ENCODE measurements around the gene DHRS13. TPM values are rescaled to one million over a fixed set of nuclear protein-coding genes. Genes with fewer than 3 reads are reported as not detected.

DHRS13 gene
- total and polyA plus RNA-seq, 9 donors, result 2.9 to 5.9 (median 4.2) TPM

GRCh38 chr17:28885951-28886350 is 16.9 kb downstream of the DHRS13 start:
- H3K36me3 ChIP-seq (ENCODE audit: control insufficient read depth, insufficient read depth, low read length), result peaks cover 73% of the 10 kb centered on the region
- H3K4me3 ChIP-seq (ENCODE audit: low read length), result no peak overlapping the region
- H3K27ac ChIP-seq (ENCODE audit: low read length), result no peak overlapping the region
- no peaks in the 10 kb centered on the region for H3K9me3 ChIP-seq (replicated peaks; ENCODE audit: control insufficient read depth, low read depth, low read length)
- no peaks in the 10 kb centered on the region for H3K4me1 ChIP-seq (ENCODE audit: control insufficient read depth, insufficient read depth, low read length)
- WGBS (ENCODE audit: insufficient coverage), result 90% methylated on average over 2 of the region's 10 CpGs
- DNase-seq, result no peak
- H3K27me3 ChIP-seq (ENCODE audit: control insufficient read depth, insufficient read depth, low read length), result no peaks in the 10 kb centered on the region

GRCh38 chr17:28885363-28885762 is 17.5 kb downstream of the DHRS13 start:
- peaks cover 79% of the 10 kb centered on the region for H3K36me3 ChIP-seq (ENCODE audit: control insufficient read depth, insufficient read depth, low read length)
- H3K27ac ChIP-seq (ENCODE audit: low read length), result no peak overlapping the region
- no peaks in the 10 kb centered on the region for H3K4me1 ChIP-seq (ENCODE audit: control insufficient read depth, insufficient read depth, low read length)
- 95% methylated on average over 3 of the region's 4 CpGs for WGBS (ENCODE audit: insufficient coverage)
- no peaks in the 10 kb centered on the region for H3K27me3 ChIP-seq (ENCODE audit: control insufficient read depth, insufficient read depth, low read length)
- no peaks in the 10 kb centered on the region for H3K9me3 ChIP-seq (replicated peaks; ENCODE audit: control insufficient read depth, low read depth, low read length)
- no peak for DNase-seq
- no peak overlapping the region for H3K4me3 ChIP-seq (ENCODE audit: low read length)

DNA sequence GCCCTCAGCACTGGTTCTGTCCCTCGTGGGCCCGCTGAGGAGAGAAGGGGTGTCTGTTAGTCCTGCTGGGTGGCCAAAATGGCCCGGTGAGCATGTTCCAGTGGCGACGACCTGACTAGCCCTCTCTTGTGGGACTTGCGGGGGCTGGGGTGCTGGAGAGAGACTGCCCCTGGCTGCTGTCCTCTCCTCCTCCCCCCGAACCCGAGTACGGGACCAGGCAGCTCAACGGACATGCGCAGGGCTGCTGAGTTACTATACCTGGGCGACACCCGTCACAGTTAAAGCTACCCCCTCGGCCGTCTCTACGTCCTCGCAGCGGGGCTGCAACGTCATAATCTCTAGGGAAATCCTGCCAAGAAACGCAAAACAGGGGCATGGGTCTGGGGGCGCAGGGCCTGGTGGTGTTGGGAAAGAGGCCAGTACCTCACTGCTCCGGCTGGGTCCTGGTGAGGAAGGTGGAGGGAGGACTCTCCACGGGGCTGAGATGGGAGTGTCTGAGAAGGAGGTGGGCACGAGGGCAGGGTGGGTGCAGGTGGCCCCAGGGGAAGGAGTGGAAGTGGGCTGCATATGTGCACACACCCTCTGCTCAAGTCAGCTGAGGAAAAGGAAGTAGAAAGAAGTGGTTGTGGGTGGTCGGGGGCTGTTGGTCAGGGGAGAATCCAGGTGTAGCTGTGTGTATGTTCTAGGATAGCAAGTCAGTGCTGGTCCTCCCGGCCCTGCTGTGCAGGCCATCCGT is 18.7 kb downstream of the DHRS13 start:
- DNase-seq, result no peak
- Histone ChIP-seq H3K36me3 (ENCODE audit: control insufficient read depth, insufficient read depth, low read length) (peaks cover 91% of the 10 kb centered on the region), H3K4me3 (ENCODE audit: low read length) (no peak overlapping the region), H3K27me3 (ENCODE audit: control insufficient read depth, insufficient read depth, low read length) (no peaks in the 10 kb centered on the region), H3K4me1 (ENCODE audit: control insufficient read depth, insufficient read depth, low read length) (no peaks in the 10 kb centered on the region), H3K9me3 (replicated peaks; ENCODE audit: control insufficient read depth, low read depth, low read length) (no peaks in the 10 kb centered on the region), H3K27ac (ENCODE audit: low read length) (no peak overlapping the region)
- 84% methylated on average over 27 of the region's 27 CpGs for WGBS (ENCODE audit: insufficient coverage)

DNA sequence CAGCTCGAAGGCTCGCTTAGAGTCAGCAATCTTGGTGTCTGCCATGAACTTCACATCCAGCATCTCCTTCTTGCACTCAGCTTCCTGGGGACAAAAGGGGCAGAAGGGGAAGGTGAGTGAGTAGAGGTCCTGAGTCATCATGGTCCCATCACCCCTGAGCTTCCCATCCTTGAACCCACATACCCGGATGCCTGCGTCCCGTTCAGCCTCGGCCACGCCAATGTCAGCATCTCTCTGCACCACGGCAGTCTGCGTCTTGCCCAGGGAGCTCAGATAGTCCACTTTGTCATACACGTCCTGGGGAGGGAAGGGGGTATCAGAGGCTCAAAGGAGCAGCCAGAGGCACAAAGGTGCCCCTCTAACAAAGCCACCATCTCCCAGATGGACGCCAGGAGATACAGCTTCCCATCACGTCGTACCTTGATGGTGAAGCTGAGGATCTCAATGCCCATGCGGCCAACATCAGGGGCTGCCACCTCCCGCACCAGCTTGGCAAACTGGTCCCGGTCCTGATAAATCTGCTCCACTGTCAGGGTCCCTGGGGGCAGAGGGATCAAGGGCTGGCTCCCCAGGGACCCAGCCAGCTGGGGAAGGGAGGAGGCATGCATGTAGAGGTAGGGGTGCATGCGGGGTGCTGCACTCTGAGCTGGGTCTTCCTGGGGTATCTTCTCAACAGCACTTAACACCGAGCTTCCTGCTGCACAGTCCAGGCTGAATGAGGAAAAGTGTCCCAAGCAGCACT is 20.6 kb downstream of the DHRS13 start:
- no peak overlapping the region for H3K4me3 ChIP-seq (ENCODE audit: low read length)
- H3K36me3 ChIP-seq (ENCODE audit: control insufficient read depth, insufficient read depth, low read length), result peaks cover 86% of the 10 kb centered on the region
- no peaks in the 10 kb centered on the region for H3K9me3 ChIP-seq (replicated peaks; ENCODE audit: control insufficient read depth, low read depth, low read length)
- 95% methylated on average over 13 of the region's 18 CpGs for WGBS (ENCODE audit: insufficient coverage)
- no peak overlapping the region for H3K27ac ChIP-seq (ENCODE audit: low read length)
- no peaks in the 10 kb centered on the region for H3K4me1 ChIP-seq (ENCODE audit: control insufficient read depth, insufficient read depth, low read length)
- DNase-seq, result no peak
- H3K27me3 ChIP-seq (ENCODE audit: control insufficient read depth, insufficient read depth, low read length), result no peaks in the 10 kb centered on the region

DNA sequence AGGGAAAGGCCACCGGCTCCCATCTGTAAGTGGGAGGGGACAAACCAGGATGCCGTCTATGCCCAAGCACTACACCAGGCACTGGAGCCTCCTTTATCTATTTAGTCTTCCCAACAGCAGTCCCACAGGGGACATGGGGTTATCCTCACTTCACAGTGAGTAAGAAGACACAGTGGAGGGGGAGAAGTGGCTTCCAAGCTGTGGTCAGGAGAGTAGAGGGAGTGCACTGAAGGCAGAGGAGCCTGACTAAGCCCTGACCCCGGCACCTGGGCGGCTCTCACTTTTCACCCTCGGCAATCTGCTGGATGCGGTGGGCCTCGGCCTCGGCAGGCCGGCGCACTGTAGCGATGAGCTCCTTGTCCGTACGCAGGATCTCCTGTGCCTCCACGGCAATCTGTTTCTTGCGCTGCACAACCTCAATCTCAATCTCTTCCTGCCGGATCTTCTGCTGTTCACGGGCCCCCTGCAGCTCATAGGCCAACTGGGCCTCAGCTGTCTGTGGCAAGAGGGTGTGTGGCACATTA is 21.3 kb downstream of the DHRS13 start:
- WGBS (ENCODE audit: insufficient coverage), result 96% methylated on average over 14 of the region's 17 CpGs
- no peaks in the 10 kb centered on the region for H3K9me3 ChIP-seq (replicated peaks; ENCODE audit: control insufficient read depth, low read depth, low read length)
- H3K27ac ChIP-seq (ENCODE audit: low read length), result no peak overlapping the region
- DNase-seq, result no peak
- H3K36me3 ChIP-seq (ENCODE audit: control insufficient read depth, insufficient read depth, low read length), result peaks cover 79% of the 10 kb centered on the region
- H3K4me1 ChIP-seq (ENCODE audit: control insufficient read depth, insufficient read depth, low read length), result no peaks in the 10 kb centered on the region
- H3K4me3 ChIP-seq (ENCODE audit: low read length), result no peak overlapping the region
- H3K27me3 ChIP-seq (ENCODE audit: control insufficient read depth, insufficient read depth, low read length), result no peaks in the 10 kb centered on the region

GRCh38 chr17:28880572-28880945 is 22.3 kb downstream of the DHRS13 start:
- Histone ChIP-seq H3K4me1 (ENCODE audit: control insufficient read depth, insufficient read depth, low read length) (no peaks in the 10 kb centered on the region), H3K27ac (ENCODE audit: low read length) (no peak overlapping the region), H3K36me3 (ENCODE audit: control insufficient read depth, insufficient read depth, low read length) (peaks cover 69% of the 10 kb centered on the region), H3K4me3 (ENCODE audit: low read length) (no peak overlapping the region), H3K27me3 (ENCODE audit: control insufficient read depth, insufficient read depth, low read length) (no peaks in the 10 kb centered on the region), H3K9me3 (replicated peaks; ENCODE audit: control insufficient read depth, low read depth, low read length) (no peaks in the 10 kb centered on the region)
- WGBS (ENCODE audit: insufficient coverage), result 84% methylated on average over 6 of the region's 10 CpGs
- DNase-seq, result no peak

DNA sequence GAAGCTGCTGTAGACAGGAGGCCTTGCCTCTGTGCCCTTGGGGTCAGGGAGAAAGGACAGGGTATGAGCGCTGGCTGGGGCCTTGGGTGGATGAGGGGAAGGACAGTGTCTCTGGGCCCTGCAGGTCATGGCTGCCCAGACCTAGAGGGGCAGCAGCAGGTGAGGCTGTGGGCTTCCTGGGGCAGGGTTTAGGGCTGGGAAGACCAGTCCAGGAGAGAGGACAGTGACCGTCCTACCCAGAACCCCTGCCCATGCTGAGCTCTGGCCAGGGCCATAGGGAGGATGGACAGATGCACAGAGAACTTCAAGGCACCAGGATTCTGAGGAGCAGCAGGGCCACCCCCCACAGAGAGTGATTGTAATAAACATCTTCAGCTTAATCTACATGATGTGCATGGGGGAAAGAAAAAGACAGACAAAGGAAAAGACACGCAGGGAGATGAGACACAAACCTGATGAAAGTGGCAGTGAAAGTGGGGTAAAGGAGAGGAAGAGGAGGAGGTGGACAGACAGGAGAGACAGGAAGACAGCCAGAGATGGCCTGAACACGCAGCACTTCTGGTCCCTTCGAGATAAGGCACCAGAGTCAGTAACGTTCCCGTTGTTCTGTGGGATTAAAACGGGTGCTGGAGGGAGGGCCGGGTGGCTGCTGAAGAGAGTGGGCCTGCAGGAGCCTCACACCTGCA is 22.9 kb downstream of the DHRS13 start:
- peaks cover 64% of the 10 kb centered on the region for H3K36me3 ChIP-seq (ENCODE audit: control insufficient read depth, insufficient read depth, low read length)

DNA sequence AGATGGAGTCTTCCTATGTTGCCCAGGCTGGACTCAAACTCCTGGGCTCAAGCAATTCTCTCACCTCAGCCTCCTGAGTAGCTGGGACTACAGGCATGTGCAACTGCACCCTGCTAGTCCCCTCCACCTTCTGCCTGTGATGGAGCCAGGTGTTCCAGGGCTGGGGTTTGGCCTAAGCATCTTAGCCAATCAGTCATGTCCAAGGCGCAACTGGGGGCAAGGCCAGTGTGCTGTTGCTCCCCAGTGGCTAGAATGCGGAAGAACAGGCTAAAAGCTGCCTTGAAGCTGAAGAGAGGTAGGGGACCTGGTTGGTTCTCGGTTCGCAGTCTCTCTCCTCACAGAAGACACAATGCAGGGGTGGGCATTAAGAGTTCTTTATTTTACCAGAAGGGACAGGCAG is 23.9 kb downstream of the DHRS13 start:
- Histone ChIP-seq H3K27ac (ENCODE audit: low read length) (no peak overlapping the region), H3K9me3 (replicated peaks; ENCODE audit: control insufficient read depth, low read depth, low read length) (no peaks in the 10 kb centered on the region), H3K4me3 (ENCODE audit: low read length) (no peak overlapping the region), H3K36me3 (ENCODE audit: control insufficient read depth, insufficient read depth, low read length) (peaks cover 55% of the 10 kb centered on the region), H3K4me1 (ENCODE audit: control insufficient read depth, insufficient read depth, low read length) (no peaks in the 10 kb centered on the region), H3K27me3 (ENCODE audit: control insufficient read depth, insufficient read depth, low read length) (no peaks in the 10 kb centered on the region)
- DNase-seq, result no peak
- 75% methylated on average over 1 of the region's 4 CpGs for WGBS (ENCODE audit: insufficient coverage)

More for the DNA sequence above, 22.9 kb downstream of the DHRS13 start:
- DNase-seq, result no peak
- 84% methylated on average over 9 of the region's 9 CpGs for WGBS (ENCODE audit: insufficient coverage)
- H3K4me3 ChIP-seq (ENCODE audit: low read length), result no peak overlapping the region
- no peaks in the 10 kb centered on the region for H3K9me3 ChIP-seq (replicated peaks; ENCODE audit: control insufficient read depth, low read depth, low read length)
- no peak overlapping the region for H3K27ac ChIP-seq (ENCODE audit: low read length)
- no peaks in the 10 kb centered on the region for H3K4me1 ChIP-seq (ENCODE audit: control insufficient read depth, insufficient read depth, low read length)
- no peaks in the 10 kb centered on the region for H3K27me3 ChIP-seq (ENCODE audit: control insufficient read depth, insufficient read depth, low read length)

DNA sequence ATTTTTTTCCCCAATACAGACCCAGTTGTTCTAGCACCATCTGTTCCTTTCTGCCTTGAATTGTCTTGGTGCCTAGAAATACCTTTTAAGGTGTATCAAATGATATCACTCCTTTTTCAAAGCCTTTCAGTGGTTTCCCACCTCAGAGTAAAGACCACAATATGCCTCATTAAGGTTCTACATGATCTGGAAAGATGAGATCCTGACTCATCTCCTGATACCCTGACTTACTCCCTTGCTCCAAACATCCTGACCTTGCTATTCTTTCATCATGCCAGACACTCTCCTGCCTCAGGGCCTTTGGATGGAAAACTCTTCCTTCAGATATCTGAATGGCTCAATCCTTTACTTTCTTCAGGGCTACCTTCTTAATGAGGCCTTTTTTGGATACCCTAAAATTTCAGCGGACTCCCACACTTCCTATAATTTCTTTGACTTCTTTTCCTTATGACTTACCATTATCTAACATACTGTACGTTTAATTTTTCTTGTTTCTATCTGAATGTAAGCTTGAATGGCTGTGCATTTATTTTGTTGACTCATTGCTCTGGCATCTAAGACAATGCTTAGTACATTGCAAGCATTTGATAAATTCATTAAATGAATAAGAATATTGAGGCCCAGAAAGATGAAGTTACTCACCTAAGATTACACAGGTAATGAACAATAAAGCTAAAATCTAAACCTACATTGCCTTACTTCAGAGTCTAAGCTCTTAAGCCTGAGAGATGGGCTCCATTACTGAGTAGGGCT is 24.5 kb downstream of the DHRS13 start:
- H3K27ac ChIP-seq (ENCODE audit: low read length), result no peak overlapping the region
- H3K27me3 ChIP-seq (ENCODE audit: control insufficient read depth, insufficient read depth, low read length), result no peaks in the 10 kb centered on the region
- H3K36me3 ChIP-seq (ENCODE audit: control insufficient read depth, insufficient read depth, low read length), result peaks cover 48% of the 10 kb centered on the region
- no peaks in the 10 kb centered on the region for H3K9me3 ChIP-seq (replicated peaks; ENCODE audit: control insufficient read depth, low read depth, low read length)
- H3K4me1 ChIP-seq (ENCODE audit: control insufficient read depth, insufficient read depth, low read length), result no peaks in the 10 kb centered on the region
- no CpG with 5 or more reads among the region's 2 CpGs for WGBS (ENCODE audit: insufficient coverage)
- no peak overlapping the region for H3K4me3 ChIP-seq (ENCODE audit: low read length)
- no peak for DNase-seq
